G401.6 (cell line): ENCODE data around the gene SMIM22.

Source experiments
- FAIRE-seq: peaks from 2 replicates; lab custom pipeline; 2012; peaks lifted over from hg19 to GRCh38; lab: Jason Lieb, UNC

Gene SMIM22

GRCh38 chr16:4795181-4795827 is at the start of gene SMIM22:
TSS of gene SMIM22 (plus strand) at chr16:4795369. CDS start at chr16:4795735, 366 bp downstream.
- FAIRE-seq: no peak

GRCh38 chr16:4746215-4746614 is 49.0 kb upstream of the SMIM22 start:
- FAIRE-seq: no peak

- no peak for FAIRE-seq
These were observed 48.1 kb upstream of the SMIM22 start for GRCh38 chr16:4746991-4747574.

- no peak for FAIRE-seq
These were observed 47.1 kb upstream of the SMIM22 start for GRCh38 chr16:4747906-4748681.

- FAIRE-seq: no peak
These were observed 46.3 kb upstream of the SMIM22 start for GRCh38 chr16:4748682-4749411.

- FAIRE-seq: no peak
These were observed 45.4 kb upstream of the SMIM22 start for GRCh38 chr16:4749700-4750257.

GRCh38 chr16:4750896-4751295 is 44.3 kb upstream of the SMIM22 start:
- FAIRE-seq: no peak

- FAIRE-seq: no peak
These were observed 42.6 kb upstream of the SMIM22 start for GRCh38 chr16:4752351-4753100.

- no peak for FAIRE-seq
These were observed 41.9 kb upstream of the SMIM22 start for GRCh38 chr16:4753227-4753626.

- FAIRE-seq: no peak
These were observed 40.3 kb upstream of the SMIM22 start for GRCh38 chr16:4754865-4755264.

- FAIRE-seq: no peak
These were observed 39.5 kb upstream of the SMIM22 start for GRCh38 chr16:4755687-4756086.

GRCh38 chr16:4760221-4760910 is 34.8 kb upstream of the SMIM22 start:
- FAIRE-seq: no peak

- FAIRE-seq: no peak
These were observed 33.0 kb upstream of the SMIM22 start for GRCh38 chr16:4762205-4762604.

GRCh38 chr16:4763791-4764190 is 31.4 kb upstream of the SMIM22 start:
- no peak for FAIRE-seq

GRCh38 chr16:4765511-4766474 is 29.4 kb upstream of the SMIM22 start:
- no peak for FAIRE-seq

- FAIRE-seq: peak; percentile 97
These were observed 28.1 kb upstream of the SMIM22 start, which contains the start of gene ZNF500 for GRCh38 chr16:4766875-4767628. TSS of gene ZNF500 (minus strand) at chr16:4767162. CDS start at chr16:4765978, 1,184 bp downstream.

- FAIRE-seq: no peak
These were observed 27.2 kb upstream of the SMIM22 start for GRCh38 chr16:4767872-4768548.

GRCh38 chr16:4768549-4769305 is 26.4 kb upstream of the SMIM22 start:
- peak; percentile 90 for FAIRE-seq
